Activated CD4-positive, alpha-beta T cell treated with anti-CD3 and anti-CD28 coated beads for 24 hours (primary cell): Measurements from ENCODE around the gene HHLA2.
"Not testable (repeated sequence)": the region's sequence is repeated elsewhere in the genome, so short reads cannot be mapped to it uniquely, and the experiment has no call there.

Source experiments
- DNase-seq, 2 donors: peaks; one replicate each; pipeline ENCODE4 v3.0.0-alpha.2; 2020; ENCODE audit warnings: low read depth in 2 of 2

The HHLA2 gene

GRCh38 chr3:108342837-108343486 is 46.6 kb downstream of the HHLA2 start:
- no peak for DNase-seq

- no peak for DNase-seq
Observed at GRCh38 chr3:108343491-108343890, 47.1 kb downstream of the HHLA2 start.

DNA sequence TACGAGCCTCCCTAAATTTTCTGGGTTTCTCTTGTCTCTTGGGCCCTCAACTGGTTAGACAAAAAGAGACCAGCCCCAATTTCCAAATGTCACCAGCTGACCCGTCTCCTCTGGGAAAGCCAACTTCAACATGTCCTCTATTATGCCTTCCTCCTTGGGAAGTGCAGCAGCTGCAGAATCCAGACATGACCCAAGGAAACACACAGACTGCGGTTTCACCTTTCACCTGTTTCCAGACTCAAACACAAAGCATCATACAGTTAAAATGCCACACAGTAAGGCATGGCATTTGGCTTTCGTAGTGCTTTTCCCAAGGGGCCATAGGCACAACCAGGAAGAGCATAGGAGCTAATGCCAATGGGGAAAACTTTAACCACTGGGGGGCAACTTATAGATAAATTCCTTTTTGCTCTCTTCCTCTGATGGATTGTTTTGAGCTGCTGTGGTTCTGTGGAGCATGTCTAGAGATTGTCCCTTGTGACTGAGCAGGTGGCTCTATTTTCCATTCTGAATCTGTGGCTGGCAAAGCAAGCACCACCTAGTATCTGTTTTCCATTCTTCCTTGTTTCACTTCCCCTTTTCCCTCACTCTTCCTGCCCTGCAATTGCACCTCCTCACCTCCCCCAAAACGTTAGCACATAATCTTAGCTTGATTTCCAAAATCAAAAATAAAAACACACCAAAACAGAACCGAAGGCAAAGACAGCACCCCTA is 49.3 kb downstream of the HHLA2 start:
- no peak for DNase-seq

DNA sequence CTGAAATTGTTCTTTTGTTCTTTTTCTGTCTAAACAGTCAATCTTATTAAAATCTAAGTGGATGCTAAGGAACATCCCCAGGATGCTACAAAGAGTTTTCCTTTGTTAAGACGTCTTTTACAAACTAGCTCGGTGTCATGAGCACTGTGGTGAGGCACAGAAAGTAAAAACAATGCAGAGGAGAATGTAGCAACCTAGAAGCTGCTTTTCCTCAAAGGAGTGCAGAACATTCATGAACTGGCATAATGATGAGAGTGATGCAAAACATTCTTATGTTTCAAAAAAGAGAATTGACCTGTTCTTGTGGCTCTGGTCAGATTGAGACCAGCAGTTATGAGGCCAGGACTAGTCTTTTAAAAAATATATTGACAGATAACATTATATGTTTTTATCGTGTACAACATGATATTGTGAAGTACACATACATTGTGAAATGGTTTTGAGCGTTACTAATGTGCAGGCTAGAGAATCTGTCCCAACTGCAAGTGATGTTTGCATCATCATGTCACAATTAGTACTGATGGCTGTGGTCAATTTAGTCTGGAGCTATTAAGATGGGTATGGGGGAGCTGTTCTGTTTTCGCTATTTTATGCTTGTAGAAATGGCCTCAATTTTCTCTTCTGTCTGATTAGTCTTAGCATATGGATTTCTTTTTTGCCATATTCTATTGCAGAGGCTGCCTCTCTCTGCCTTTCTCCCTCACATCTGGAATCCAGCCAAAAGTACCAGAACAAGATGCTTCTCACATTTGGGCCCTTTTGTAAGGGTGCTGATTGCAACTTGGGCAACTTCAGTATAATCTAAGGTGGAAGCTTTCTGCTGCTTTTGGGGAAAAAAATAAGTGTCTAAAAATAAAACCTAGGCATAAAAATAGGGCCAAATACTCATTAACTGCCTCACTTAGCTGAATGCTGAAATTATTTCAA is 50.2 kb downstream of the HHLA2 start:
- no peak for DNase-seq

GRCh38 chr3:108352176-108352575 is 55.8 kb downstream of the HHLA2 start:
- no peak for DNase-seq

GRCh38 chr3:108354562-108354961 is 58.2 kb downstream of the HHLA2 start:
- DNase-seq = no peak

DNA sequence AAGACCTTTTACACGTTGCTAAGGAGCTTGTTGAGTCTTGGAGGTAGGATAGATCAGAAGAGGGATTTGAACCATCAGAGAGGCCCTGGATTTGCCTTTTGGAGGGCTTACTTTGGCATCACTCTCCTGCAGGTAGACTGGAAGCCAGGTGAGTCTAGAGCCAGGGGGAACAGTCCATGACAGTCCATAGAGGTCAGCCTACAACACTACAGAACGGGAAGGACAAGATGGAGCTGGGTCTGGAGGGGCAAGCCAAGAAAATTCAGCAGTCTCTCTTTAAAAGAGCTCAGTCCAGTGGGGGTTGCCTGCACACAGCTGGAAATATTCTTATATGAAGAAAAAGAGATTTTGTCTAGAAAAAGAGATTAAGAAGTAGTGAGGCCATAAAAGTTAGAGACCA is 60.7 kb downstream of the HHLA2 start:
- DNase-seq = no peak

- no peak for DNase-seq
Observed at GRCh38 chr3:108359011-108359410, 62.7 kb downstream of the HHLA2 start.

- DNase-seq = no peak
Observed at GRCh38 chr3:108376026-108376425, 79.7 kb downstream of the HHLA2 start.

- DNase-seq = no peak
Observed at GRCh38 chr3:108377384-108377783, 81.0 kb downstream of the HHLA2 start.

GRCh38 chr3:108378153-108378951 is 82.0 kb downstream of the HHLA2 start:
- DNase-seq = no peak

DNA sequence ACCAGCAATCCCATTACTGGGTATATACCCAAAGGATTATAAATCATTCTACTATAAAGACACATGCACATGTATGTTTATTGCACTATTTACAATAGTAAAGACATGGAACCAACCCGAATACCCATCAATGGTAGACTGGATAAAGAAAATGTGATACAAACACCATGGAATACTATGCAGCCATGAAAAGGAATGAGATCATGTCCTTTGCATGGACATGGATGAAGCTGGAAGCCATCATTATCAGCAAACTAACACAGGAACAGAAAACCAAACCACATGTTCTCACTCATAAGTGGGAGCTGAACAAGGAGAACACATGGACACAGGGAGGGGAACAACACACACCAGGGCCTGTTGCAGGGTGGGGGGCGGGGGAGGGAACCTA is 82.6 kb downstream of the HHLA2 start:
- not testable (repeated sequence) for DNase-seq

GRCh38 chr3:108380128-108380795 is 83.9 kb downstream of the HHLA2 start:
- DNase-seq = no peak

GRCh38 chr3:108381529-108382140 is 85.3 kb downstream of the HHLA2 start:
- DNase-seq = no peak

DNA sequence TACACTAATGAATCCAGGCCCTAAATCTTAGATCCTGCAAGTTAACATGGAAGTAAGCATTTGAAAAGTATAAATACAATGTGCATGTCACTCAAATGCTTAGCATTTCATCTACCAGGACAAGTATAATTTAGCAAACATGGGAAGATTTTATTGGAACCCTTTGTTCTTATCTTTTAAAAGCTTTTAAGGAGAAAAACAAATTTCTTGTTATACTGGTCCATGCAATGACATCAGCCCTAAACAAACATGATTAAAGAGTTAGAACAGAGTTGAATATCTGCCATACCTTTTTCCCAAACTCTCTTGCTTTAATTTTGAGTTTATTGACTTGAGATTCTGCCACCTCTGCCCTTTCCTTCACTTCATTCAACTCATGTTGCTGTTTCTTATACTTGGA is 87.0 kb downstream of the HHLA2 start:
- no peak for DNase-seq

DNA sequence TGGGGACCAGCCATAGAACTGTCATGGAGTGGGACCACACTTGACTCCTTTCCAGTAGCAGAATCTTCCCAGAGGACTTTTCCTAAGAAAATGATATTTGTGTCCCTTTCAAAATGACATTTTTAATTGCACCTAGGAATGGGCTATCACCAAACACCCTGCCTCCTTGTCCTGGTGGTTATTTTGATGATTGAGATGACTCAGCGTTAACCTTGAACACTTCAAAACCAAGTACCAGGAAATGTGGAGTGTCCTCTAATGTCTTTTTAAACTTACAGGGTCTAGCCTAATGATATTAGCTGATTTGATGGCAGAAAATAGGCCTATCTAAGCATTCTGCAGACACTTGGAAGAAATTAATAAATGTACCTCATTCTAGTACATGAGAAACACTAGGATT is 90.7 kb downstream of the HHLA2 start:
- no peak for DNase-seq

GRCh38 chr3:108388136-108389132 is 92.1 kb downstream of the HHLA2 start:
- DNase-seq = no peak

DNA sequence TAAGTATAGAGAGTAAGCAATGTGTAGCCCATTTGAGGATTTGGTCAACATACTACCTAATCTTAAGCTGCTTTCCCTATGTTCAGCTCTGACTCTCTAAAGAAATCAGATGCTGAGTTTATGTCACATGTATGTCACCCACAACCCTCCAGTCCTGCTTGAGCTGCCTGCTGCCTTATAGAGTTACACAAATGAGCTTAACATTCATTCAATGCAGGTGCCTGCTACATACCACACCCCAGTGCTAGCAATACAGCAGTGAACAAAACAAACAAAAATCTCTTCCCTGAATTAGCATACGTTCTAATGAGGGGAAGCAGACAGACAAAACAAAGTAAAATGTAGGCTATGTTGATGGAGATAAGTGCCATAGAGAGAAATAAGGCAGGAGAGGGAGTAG is 93.0 kb downstream of the HHLA2 start:
- DNase-seq = no peak

DNA sequence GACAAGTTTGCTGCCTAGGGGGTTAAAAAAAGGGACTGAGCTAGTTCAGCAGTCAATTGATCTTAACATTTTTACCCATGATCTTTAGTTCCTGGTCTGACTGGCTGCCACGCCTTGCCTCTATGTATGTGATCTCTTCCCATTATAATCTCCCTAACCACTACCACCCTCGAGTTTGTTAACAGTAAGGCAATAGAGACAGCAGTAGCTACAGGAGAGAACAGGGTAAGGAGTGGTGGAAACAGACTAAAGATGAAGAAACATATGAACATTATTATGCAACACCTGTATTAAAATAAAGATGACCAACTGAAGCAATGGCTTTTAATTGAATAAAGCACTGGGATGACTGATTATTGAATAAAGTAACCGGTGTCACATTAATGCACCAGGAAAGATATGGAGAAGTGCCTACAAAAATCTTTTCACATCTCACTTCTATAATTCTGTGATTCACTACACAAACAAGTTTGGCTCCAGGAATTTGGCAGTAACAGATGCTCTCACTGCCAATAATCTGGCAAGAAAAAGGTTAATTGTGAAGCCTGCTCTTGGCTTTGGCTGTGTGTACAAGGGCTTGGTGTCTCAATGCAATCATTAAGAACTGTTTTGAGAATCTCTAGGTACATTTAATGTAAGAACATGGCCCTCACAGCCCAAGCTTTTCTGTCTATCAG is 95.7 kb downstream of the HHLA2 start:
- DNase-seq = no peak
